HepG2 (cell line): ENCODE measurements around the gene CIAO3. TPM values are rescaled to one million over a fixed set of nuclear protein-coding genes. Genes with fewer than 3 reads are reported as not detected.

Source experiments
- ATAC-seq: fragments of 200-7000 bp; cut with Tn5 transposase; 3 replicates; pipeline ENCODE4 v1.9.1; 2020; ENCODE audit warnings: mild to moderate bottlenecking, moderate library complexity
- BruUV-seq: library from RNA; stranded (reverse); fragments of 400-500 nt; replicated peaks from 2 replicates; lab custom pipeline; 2021; lab: Mats Ljungman, UMichigan
- CTCF ChIA-PET: fragments of 300-600 bp; formaldehyde crosslinking; extraction: SDS; loops from one replicate; lab custom pipeline; 2021; ENCODE audit warnings: low total read pairs, inconsistent platforms, low intra/inter-chr PET ratio; lab: Yijun Ruan, JAX
- POLR2A ChIA-PET: fragments of 350-600 bp; sonication (Branson Sonifier 250); formaldehyde crosslinking; loops from one replicate; lab custom pipeline; 2020; ENCODE audit warnings: antibody characterized with exemption, inconsistent platforms; lab: Yijun Ruan, JAX
- DNase-seq: peaks from one replicate; pipeline ENCODE4 v3.0.0-alpha.2; 2015; ENCODE audit warnings: low spot score
- FAIRE-seq: peaks from 3 replicates; lab custom pipeline; 2011; peaks lifted over from hg19 to GRCh38; lab: Jason Lieb, UNC
- H2AFZ ChIP-seq: one replicate; pipeline ENCODE4 v1.6.1; 2011; ENCODE audit warnings: low read length, inconsistent platforms
- H3K27ac ChIP-seq: fragments of 300-600 bp; 3 replicates; pipeline ENCODE4 v1.8.0; 2011; ENCODE audit warnings: mixed run types, mild to moderate bottlenecking, mixed read lengths, low read length, inconsistent platforms; ENCODE audit not compliant: insufficient read depth; ENCODE audit errors: extremely low read length
- H3K27me3 ChIP-seq, 2 experiments: fragments of 200-600 bp in 1 of 2; 2 replicates in 1 of 2; 3 replicates in 1 of 2; pipeline versions ENCODE4 v1.6.0 to v1.8.0; 2011; ENCODE audit warnings: low read length in 2 of 2, mild to moderate bottlenecking in 2 of 2, moderate library complexity in 2 of 2, inconsistent platforms in 1 of 2; ENCODE audit not compliant: insufficient read depth in 2 of 2, control insufficient read depth in 1 of 2
- H3K36me3 ChIP-seq, 2 experiments: fragments of 200-600 bp in 1 of 2; replicated peaks in 1 of 2; 2 replicates in 1 of 2; 3 replicates in 1 of 2; pipeline versions ENCODE4 v1.5.1 to v1.8.0; 2011; ENCODE audit warnings: low read length in 2 of 2, inconsistent platforms in 1 of 2; ENCODE audit not compliant: insufficient read depth in 2 of 2, control insufficient read depth in 1 of 2
- H3K4me1 ChIP-seq: 2 replicates; pipeline ENCODE4 v1.5.1; 2012; ENCODE audit warnings: low read length, inconsistent platforms; ENCODE audit not compliant: insufficient read depth
- H3K4me2 ChIP-seq: 2 replicates; pipeline ENCODE4 v1.6.0; 2011; ENCODE audit warnings: low read depth, low read length, inconsistent platforms
- H3K4me3 ChIP-seq, 3 experiments: fragments of 200-600 bp in 1 of 3; sonication (generic), shearing (Covaris generic) in 1 of 3; replicated peaks in 1 of 3; 2 replicates each; pipeline ENCODE4 v1.5.1; 2011 to 2016; ENCODE audit warnings: low read length in 3 of 3, inconsistent platforms in 2 of 3, low read depth in 2 of 3, mild to moderate bottlenecking in 2 of 3, control low read depth in 1 of 3, mixed read lengths in 1 of 3; ENCODE audit not compliant: insufficient read depth in 1 of 3
- H3K79me2 ChIP-seq: one replicate; pipeline ENCODE4 v1.6.1; 2011; ENCODE audit warnings: low read length, inconsistent platforms; ENCODE audit not compliant: insufficient read depth
- H3K9ac ChIP-seq: 2 replicates; pipeline ENCODE4 v1.6.0; 2011; ENCODE audit warnings: mild to moderate bottlenecking, low read depth, low read length, inconsistent platforms; ENCODE audit not compliant: insufficient read depth
- H3K9me3 ChIP-seq: 2 replicates; pipeline ENCODE4 v1.5.1; 2012; ENCODE audit warnings: mild to moderate bottlenecking, low read length
- H4K20me1 ChIP-seq: 2 replicates; pipeline ENCODE4 v1.6.0; 2011; ENCODE audit warnings: inconsistent platforms, mild to moderate bottlenecking, low read length, moderate library complexity; ENCODE audit not compliant: insufficient read depth
- CHD2 ChIP-seq: IDR thresholded peaks from 2 replicates; pipeline ENCODE4 v1.6.1; 2011; ENCODE audit warnings: low read depth, low read length, improper control_type of control experiment
- EED ChIP-seq: sonication (generic); formaldehyde crosslinking; IDR thresholded peaks from 2 replicates; pipeline ENCODE4 v1.5.0; 2020; ENCODE audit warnings: mild to moderate bottlenecking, missing genetic modification reagents
- EP300 ChIP-seq, 3 experiments: sonication (generic) in 1 of 3; formaldehyde crosslinking in 1 of 3; IDR thresholded peaks; 2 replicates each; pipeline versions ENCODE4 v1.5.1 to v1.6.1; 2011 to 2020; ENCODE audit warnings: low read depth in 2 of 3, low read length in 2 of 3, borderline replicate concordance in 1 of 3, improper control_type of control experiment in 1 of 3, mild to moderate bottlenecking in 1 of 3, missing genetic modification reagents in 1 of 3, moderate library complexity in 1 of 3
- EZH2 ChIP-seq: conservative IDR thresholded peaks from 2 replicates; pipeline ENCODE4 v1.6.1; 2012; ENCODE audit warnings: mild to moderate bottlenecking, low read depth, low read length, moderate library complexity
- HCFC1 ChIP-seq: fragments of 150-350 bp; IDR thresholded peaks from 2 replicates; pipeline ENCODE4 v1.6.1; 2014; ENCODE audit warnings: low read depth, low read length
- KDM1A ChIP-seq: IDR thresholded peaks from 2 replicates; pipeline ENCODE4 v1.6.1; 2016; ENCODE audit warnings: missing compliant biosample characterization
- RARG ChIP-seq: sonication (generic); formaldehyde crosslinking; IDR thresholded peaks from 2 replicates; pipeline ENCODE4 v1.4.0; 2020; ENCODE audit warnings: low read depth, mild to moderate bottlenecking, missing genetic modification reagents
- RXRB ChIP-seq: IDR thresholded peaks from 2 replicates; pipeline ENCODE4 v1.6.1; 2016; ENCODE audit warnings: borderline replicate concordance, missing genetic modification reagents, missing compliant biosample characterization
- SP4 ChIP-seq: sonication (generic); formaldehyde crosslinking; IDR thresholded peaks from 2 replicates; pipeline ENCODE4 v1.8.1; 2023; ENCODE audit warnings: mild to moderate bottlenecking, missing genetic modification reagents
- TSC22D2 ChIP-seq: sonication (generic); formaldehyde crosslinking; IDR thresholded peaks from 2 replicates; pipeline ENCODE4 v1.5.1; 2020; ENCODE audit warnings: missing genetic modification reagents, mild to moderate bottlenecking, borderline replicate concordance
- ZNF160 ChIP-seq: sonication (generic); formaldehyde crosslinking; IDR thresholded peaks from 2 replicates; pipeline ENCODE4 v1.8.0; 2022; ENCODE audit warnings: mild to moderate bottlenecking, inconsistent platforms, missing genetic modification reagents
- ZNF326 ChIP-seq: sonication (generic); formaldehyde crosslinking; IDR thresholded peaks from 2 replicates; pipeline ENCODE4 v1.4.0; 2020; ENCODE audit warnings: missing genetic modification reagents, borderline replicate concordance
- ZNF33A ChIP-seq: sonication (generic); formaldehyde crosslinking; IDR thresholded peaks from 2 replicates; pipeline ENCODE4 v1.5.1; 2020; ENCODE audit warnings: missing genetic modification reagents, mild to moderate bottlenecking, moderate library complexity, borderline replicate concordance
- ZNF382 ChIP-seq: sonication (generic); formaldehyde crosslinking; IDR thresholded peaks from 2 replicates; pipeline ENCODE4 v1.5.0; 2020; ENCODE audit warnings: missing genetic modification reagents, mild to moderate bottlenecking, borderline replicate concordance
- ZNF644 ChIP-seq: IDR thresholded peaks from 2 replicates; pipeline ENCODE4 v1.6.1; 2016; ENCODE audit warnings: low read depth
- WGBS: methylation state at CpG from one replicate; pipeline ENCODE4 v1.1.6; 2017; ENCODE audit warnings: low lambda C conversion rate; 5-methylcytosine and 5-hydroxymethylcytosine counted together
- in situ Hi-C: cut with HindIII; loops from 2 replicates; pipeline ENCODE4 v1.10.0; 2017; ENCODE audit warnings: low pct_unique_long_range_greater_than_20kb; ENCODE audit not compliant: extremely low pct_ligation_motif_present
- intact Hi-C: fragments of 100-400 bp; cut with micrococcal nuclease; formaldehyde crosslinking; loops from one replicate; pipeline ENCODE4 v1.10.0; 2022; ENCODE audit not compliant: unreplicated experiment
- polyA plus RNA-seq, 8 experiments: library from polyadenylated mRNA; depleted of rRNA in 3 of 8; stranded (reverse) in 7 of 8; unstranded in 1 of 8; fragments of >200 nt; fragmentation: Illumina TruSeq in 4 of 8; extraction: Trizol in 4 of 8; gene quantifications; 2 replicates each; pipeline versions ENCODE4 v1.2.1 to v1.2.3, GENCODE V29; 2011 to 2016; ENCODE audit warnings: low read depth in 4 of 8, missing spikeins in 1 of 8, mixed read lengths in 1 of 8; ENCODE audit not compliant: insufficient read depth in 1 of 8
- total RNA-seq, 5 experiments: library from RNA; depleted of rRNA; stranded (reverse); fragments of >200 nt; fragmentation: Illumina TruSeq; extraction: Trizol; gene quantifications; 2 replicates each; pipeline ENCODE4 v1.2.3, GENCODE V29; 2016; ENCODE audit warnings: low read depth in 1 of 5
- TF ChIP-seq, protein P1 (sequence below): IDR thresholded peaks from 2 replicates; pipeline ENCODE4 v1.6.1; 2016; ENCODE audit warnings: mild to moderate bottlenecking

CIAO3 gene
- total and polyA plus RNA-seq, 2 of the 13 experiments (the other 11 are each of a cell fraction or from before 2014, with no cell fraction given), result 21.7 to 25.0 TPM

DNA sequence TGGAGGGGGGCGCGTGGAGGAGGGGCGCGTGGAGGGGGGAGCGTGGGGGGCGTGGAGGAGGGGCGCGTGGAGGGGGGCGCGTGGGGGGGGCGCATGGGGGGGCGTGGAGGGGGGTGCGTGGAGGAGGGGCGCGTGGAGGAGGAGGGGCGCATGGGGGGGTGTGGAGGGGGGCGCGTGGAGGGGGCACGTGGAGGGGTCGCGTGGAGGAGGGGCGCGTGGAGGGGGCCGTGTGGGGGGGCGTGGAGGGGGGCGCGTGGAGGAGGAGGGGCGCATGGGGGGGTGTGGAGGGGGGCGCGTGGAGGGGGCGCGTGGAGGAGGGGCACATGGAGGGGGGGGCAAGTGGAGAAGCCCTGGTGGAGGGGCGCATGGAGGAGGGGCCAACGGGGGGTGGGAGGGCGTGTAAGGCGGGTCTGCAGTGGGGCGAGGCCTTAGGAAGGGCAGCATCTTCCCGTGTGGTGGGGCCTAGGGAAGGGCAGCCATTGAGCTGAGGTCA is 27.0 kb upstream of the CIAO3 start:
- H2AFZ ChIP-seq, result no peak overlapping the region
- WGBS, result 63% methylated on average over 38 of the region's 38 CpGs
- TF ChIP-seq HCFC1, result no peak
- no peak for TF ChIP-seq ZNF644 (CRISPR knock-in tag)
- TF ChIP-seq, protein P1, sequence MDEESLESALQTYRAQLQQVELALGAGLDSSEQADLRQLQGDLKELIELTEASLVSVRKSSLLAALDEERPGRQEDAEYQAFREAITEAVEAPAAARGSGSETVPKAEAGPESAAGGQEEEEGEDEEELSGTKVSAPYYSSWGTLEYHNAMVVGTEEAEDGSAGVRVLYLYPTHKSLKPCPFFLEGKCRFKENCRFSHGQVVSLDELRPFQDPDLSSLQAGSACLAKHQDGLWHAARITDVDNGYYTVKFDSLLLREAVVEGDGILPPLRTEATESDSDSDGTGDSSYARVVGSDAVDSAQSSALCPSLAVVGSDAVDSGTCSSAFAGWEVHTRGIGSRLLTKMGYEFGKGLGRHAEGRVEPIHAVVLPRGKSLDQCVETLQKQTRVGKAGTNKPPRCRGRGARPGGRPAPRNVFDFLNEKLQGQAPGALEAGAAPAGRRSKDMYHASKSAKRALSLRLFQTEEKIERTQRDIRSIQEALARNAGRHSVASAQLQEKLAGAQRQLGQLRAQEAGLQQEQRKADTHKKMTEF (CRISPR knock-in tag), result no peak
- TF ChIP-seq CHD2, result no peak
- no peak for TF ChIP-seq KDM1A (CRISPR knock-in tag)
- TF ChIP-seq EED, result no peak
- no peak for TF ChIP-seq EP300 (IDR thresholded peaks at IDR 0.05; ENCODE audit: low read depth in 2 of 2, low read length in 2 of 2)
- no peak for TF ChIP-seq EP300 (CRISPR knock-in tag; IDR thresholded peaks at IDR 0.05; ENCODE audit: borderline replicate concordance)
- no peak for TF ChIP-seq ZNF160
- TF ChIP-seq ZNF33A (CRISPR knock-in tag), result no peak
- no peak for TF ChIP-seq TSC22D2 (CRISPR knock-in tag)
- no peak for TF ChIP-seq ZNF326 (CRISPR knock-in tag)
- TF ChIP-seq RARG, result no peak
- TF ChIP-seq ZNF382 (CRISPR knock-in tag), result no peak
- no peak for TF ChIP-seq EZH2
- no peak for TF ChIP-seq SP4 (CRISPR knock-in tag)
- TF ChIP-seq RXRB, result no peak
- FAIRE-seq, result no peak
- no peak for DNase-seq
- H3K27ac ChIP-seq, result no peak overlapping the region
- H3K9me3 ChIP-seq, result no peaks in the 10 kb centered on the region
- BruUV-seq, result no TSS peak
- intact Hi-C loops, result no loop called here
- no peaks in the 10 kb centered on the region for H3K36me3 ChIP-seq
- no peak overlapping the region for H3K4me2 ChIP-seq
- H4K20me1 ChIP-seq, result no peaks in the 10 kb centered on the region
- H3K4me1 ChIP-seq, result no peaks in the 10 kb centered on the region
- in situ Hi-C loops, result no loop called here
- H3K9ac ChIP-seq, result no peak overlapping the region
- H3K4me3 ChIP-seq, result no peak overlapping the region
- ChIA-PET CTCF (no interaction called here), POLR2A (no interaction called here)
- H3K79me2 ChIP-seq, result no peaks in the 10 kb centered on the region
- no peak for ATAC-seq
- H3K27me3 ChIP-seq, result peaks cover 0 to 4% of the 10 kb centered on the region in 2 experiments; a peak in 2 of 5 replicates
